ENCODE measurements around the gene EOLA1.

The EOLA1 gene

GRCh38 chrX:149506349-149506748 lies 34.5 kb upstream of the EOLA1 start:
- TF ChIP-seq CTCF (IDR thresholded peaks at IDR 0.05; ENCODE audit: low read depth, low read length), result no peak
- no peak for DNase-seq (ENCODE audit: extremely low read depth, low read depth)

GRCh38 chrX:149508467-149508866 lies 32.3 kb upstream of the EOLA1 start:
- TF ChIP-seq CTCF (IDR thresholded peaks at IDR 0.05; ENCODE audit: low read depth, low read length), result no peak

GRCh38 chrX:149510386-149510785 lies 30.4 kb upstream of the EOLA1 start:
- DNase-seq (ENCODE audit: extremely low read depth, low read depth), result no peak
- peak; percentile 11 for TF ChIP-seq CTCF (IDR thresholded peaks at IDR 0.05; ENCODE audit: low read depth, low read length)

More at GRCh38 chrX:149508467-149508866, 32.3 kb upstream of the EOLA1 start:
- DNase-seq (ENCODE audit: extremely low read depth, low read depth), result no peak

- TF ChIP-seq CTCF (IDR thresholded peaks at IDR 0.05; ENCODE audit: low read depth, low read length), result no peak
Measured at GRCh38 chrX:149511081-149511480, 29.7 kb upstream of the EOLA1 start.

GRCh38 chrX:149512225-149512885 lies 28.5 kb upstream of the EOLA1 start:
- no peak for DNase-seq (ENCODE audit: extremely low read depth, low read depth)
- peak; percentile 61 for TF ChIP-seq CTCF (IDR thresholded peaks at IDR 0.05; ENCODE audit: low read depth, low read length)

More at GRCh38 chrX:149511081-149511480, 29.7 kb upstream of the EOLA1 start:
- no peak for DNase-seq (ENCODE audit: extremely low read depth, low read depth)

- no peak for TF ChIP-seq CTCF (IDR thresholded peaks at IDR 0.05; ENCODE audit: low read depth, low read length)
- no peak for DNase-seq (ENCODE audit: extremely low read depth, low read depth)
Measured at GRCh38 chrX:149513825-149514428, 26.9 kb upstream of the EOLA1 start.

GRCh38 chrX:149515954-149516602 lies 24.7 kb upstream of the EOLA1 start:
- no peak for DNase-seq (ENCODE audit: extremely low read depth, low read depth)
- TF ChIP-seq CTCF (IDR thresholded peaks at IDR 0.05; ENCODE audit: low read depth, low read length), result no peak
